K562 (cell line): ENCODE data around the gene PPM1M. TPM values are rescaled to one million over a fixed set of nuclear protein-coding genes. Genes with fewer than 3 reads are reported as not detected.

Source experiments
- ATF7 ChIP-seq: fragments of 450-650 bp; IDR thresholded peaks from 2 replicates; pipeline ENCODE4 v1.7.1; 2014; ENCODE audit warnings: mild to moderate bottlenecking, moderate library complexity
- CREM ChIP-seq: IDR thresholded peaks from 2 replicates; pipeline ENCODE4 v1.6.1; 2014; ENCODE audit warnings: antibody characterized with exemption, low read depth
- DNMT1 ChIP-seq: fragments of 450-650 bp; IDR thresholded peaks from 2 replicates; pipeline ENCODE4 v1.6.1; 2016; ENCODE audit warnings: antibody characterized with exemption, mild to moderate bottlenecking
- ETV5 ChIP-seq: sonication (generic); formaldehyde crosslinking; IDR thresholded peaks from 2 replicates; pipeline ENCODE4 v1.4.0; 2020; ENCODE audit warnings: low read depth, mild to moderate bottlenecking, missing genetic modification reagents
- HDAC6 ChIP-seq: IDR thresholded peaks from 2 replicates; pipeline ENCODE4 v1.6.1; 2012; ENCODE audit warnings: low read depth, mild to moderate bottlenecking, control low read depth, inconsistent platforms, low read length, moderate library complexity
- HNRNPLL ChIP-seq: fragments of 200-400 bp; formaldehyde crosslinking; IDR thresholded peaks from 2 replicates; pipeline ENCODE4 v1.6.1; 2017; ENCODE audit warnings: low read length, low read depth, mild to moderate bottlenecking; ENCODE audit not compliant: poor library complexity, severe bottlenecking
- IRF2 ChIP-seq: sonication (generic); formaldehyde crosslinking; IDR thresholded peaks from 2 replicates; pipeline ENCODE4 v1.8.1; 2022; ENCODE audit warnings: mild to moderate bottlenecking, missing genetic modification reagents
- KAT8 ChIP-seq: fragments of 450-650 bp; IDR thresholded peaks from 2 replicates; pipeline ENCODE4 v1.6.1; 2016; ENCODE audit warnings: low read depth, mild to moderate bottlenecking
- KDM1A ChIP-seq, 2 experiments: fragments of 450-650 bp; IDR thresholded peaks; 2 replicates each; pipeline ENCODE4 v1.6.1; 2016; ENCODE audit warnings: mild to moderate bottlenecking in 2 of 2
- L3MBTL2 ChIP-seq: fragments of 450-650 bp; IDR thresholded peaks from 2 replicates; pipeline ENCODE4 v1.6.1; 2016; ENCODE audit warnings: mild to moderate bottlenecking, moderate library complexity
- MYBL2 ChIP-seq, 2 experiments: fragments of 450-650 bp in 1 of 2; sonication (generic) in 1 of 2; formaldehyde crosslinking in 1 of 2; IDR thresholded peaks; 2 replicates each; pipeline versions ENCODE4 v1.6.1 to v1.8.1; 2017 to 2022; ENCODE audit warnings: borderline replicate concordance in 1 of 2, inconsistent platforms in 1 of 2, low read depth in 1 of 2, mild to moderate bottlenecking in 1 of 2, missing genetic modification reagents in 1 of 2, moderate library complexity in 1 of 2
- NCOA1 ChIP-seq: fragments of 450-650 bp; IDR thresholded peaks from 2 replicates; pipeline ENCODE4 v1.6.1; 2016; ENCODE audit warnings: low read depth
- NCOA6 ChIP-seq: fragments of 450-650 bp; IDR thresholded peaks from 2 replicates; pipeline ENCODE4 v1.6.1; 2017; ENCODE audit warnings: mild to moderate bottlenecking
- PCBP1 ChIP-seq: fragments of 200-400 bp; formaldehyde crosslinking; IDR thresholded peaks from 2 replicates; pipeline ENCODE4 v1.6.1; 2018; ENCODE audit warnings: mild to moderate bottlenecking, low read depth, low read length; ENCODE audit not compliant: poor library complexity, severe bottlenecking
- PPARD ChIP-seq: fragments of 250-450 bp; sonication (Bioruptor Pico); IDR thresholded peaks from 2 replicates; pipeline ENCODE4 v1.8.0; 2022; ENCODE audit warnings: inconsistent platforms, mild to moderate bottlenecking, moderate library complexity
- SMARCE1 ChIP-seq: fragments of 450-650 bp; IDR thresholded peaks from 2 replicates; pipeline ENCODE4 v1.7.1; 2016; ENCODE audit warnings: mild to moderate bottlenecking
- SMC3 ChIP-seq: conservative IDR thresholded peaks from 2 replicates; pipeline ENCODE4 v1.6.1; 2011; ENCODE audit warnings: low read depth, low read length, improper control_type of control experiment; ENCODE audit not compliant: insufficient read depth
- SNRNP70 ChIP-seq: fragments of 200-400 bp; formaldehyde crosslinking; optimal IDR thresholded peaks from 2 replicates; pipeline ENCODE3; 2017; ENCODE audit warnings: low read depth, low read length
- TAF1 ChIP-seq: IDR thresholded peaks from 2 replicates; pipeline ENCODE4 v1.6.1; 2011; ENCODE audit warnings: mild to moderate bottlenecking, low read length, moderate library complexity; ENCODE audit not compliant: insufficient read depth, control insufficient read depth, severe bottlenecking; ENCODE audit errors: extremely low read depth
- ZFP30 ChIP-seq: fragments of 250-450 bp; sonication (Bioruptor Pico); IDR thresholded peaks from 2 replicates; pipeline ENCODE4 v1.8.0; 2022; ENCODE audit warnings: moderate library complexity, mild to moderate bottlenecking, inconsistent platforms, borderline replicate concordance
- ZFPM2 ChIP-seq: fragments of 250-450 bp; sonication (Bioruptor Pico); IDR thresholded peaks from 2 replicates; pipeline ENCODE4 v1.5.1; 2022; ENCODE audit warnings: mild to moderate bottlenecking
- ZNF184 ChIP-seq: sonication (generic); formaldehyde crosslinking; IDR thresholded peaks from 2 replicates; pipeline ENCODE4 v1.5.0; 2020; ENCODE audit warnings: missing genetic modification reagents
- ZNF41 ChIP-seq: fragments of 250-450 bp; sonication (Bioruptor Pico); conservative IDR thresholded peaks from 2 replicates; pipeline ENCODE4 v1.4.0; 2020; ENCODE audit warnings: mild to moderate bottlenecking
- ZNF444 ChIP-seq: fragments of 250-450 bp; sonication (Bioruptor Pico); IDR thresholded peaks from 2 replicates; pipeline ENCODE4 v1.4.0; 2020; ENCODE audit warnings: mild to moderate bottlenecking, moderate library complexity
- ZNF766 ChIP-seq: fragments of 200-800 bp; sonication (Bioruptor generic); conservative IDR thresholded peaks from 2 replicates; pipeline ENCODE4 v1.6.1; 2016; ENCODE audit warnings: missing genetic modification characterization, missing compliant biosample characterization
- polyA plus RNA-seq, 8 experiments: library from polyadenylated mRNA; depleted of rRNA in 4 of 8; stranded (reverse) in 5 of 8; unstranded in 3 of 8; fragments of >200 nt; fragmentation: Nextera tagmentation in 2 of 8; fragmentation: Illumina TruSeq in 1 of 8; extraction: Ambion mirVana in 2 of 8; extraction: Trizol in 1 of 8; gene quantifications; 2 replicates each; pipeline versions ENCODE4 v1.2.1 to v1.2.3, GENCODE V29; 2011 to 2014; ENCODE audit warnings: inconsistent platforms in 1 of 8, missing spikeins in 1 of 8
- total RNA-seq, 7 experiments: library from RNA; depleted of rRNA in 6 of 7; stranded (reverse); fragments of >200 nt in 6 of 7; fragmentation: Illumina TruSeq in 2 of 7; extraction: Trizol in 2 of 7; gene quantifications; 2 replicates each; pipeline versions ENCODE4 v1.2.1 to v1.2.3, GENCODE V29; 2011 to 2021; ENCODE audit warnings: low replicate concordance in 1 of 7
- TF ChIP-seq, protein P1 (sequence below), 2 experiments: fragments of 250-450 bp in 1 of 2; fragments of 450-650 bp in 1 of 2; sonication (Bioruptor Pico) in 1 of 2; IDR thresholded peaks; 2 replicates each; pipeline versions ENCODE4 v1.6.1 to v1.8.0; 2016 to 2021; ENCODE audit warnings: mild to moderate bottlenecking in 2 of 2, moderate library complexity in 2 of 2, missing compliant biosample characterization in 1 of 2, missing genetic modification characterization in 1 of 2
- TF ChIP-seq, protein P2 (sequence below): sonication (generic); formaldehyde crosslinking; IDR thresholded peaks from 2 replicates; pipeline ENCODE4 v1.8.0; 2022; ENCODE audit warnings: missing genetic modification reagents, mild to moderate bottlenecking, moderate library complexity, borderline replicate concordance

Gene PPM1M
- total and polyA plus RNA-seq, 9 of the 15 experiments (the other 6 are each of a cell fraction or from before 2014, with no cell fraction given): 1.4 to 9.2 (median 4.4) TPM

DNA sequence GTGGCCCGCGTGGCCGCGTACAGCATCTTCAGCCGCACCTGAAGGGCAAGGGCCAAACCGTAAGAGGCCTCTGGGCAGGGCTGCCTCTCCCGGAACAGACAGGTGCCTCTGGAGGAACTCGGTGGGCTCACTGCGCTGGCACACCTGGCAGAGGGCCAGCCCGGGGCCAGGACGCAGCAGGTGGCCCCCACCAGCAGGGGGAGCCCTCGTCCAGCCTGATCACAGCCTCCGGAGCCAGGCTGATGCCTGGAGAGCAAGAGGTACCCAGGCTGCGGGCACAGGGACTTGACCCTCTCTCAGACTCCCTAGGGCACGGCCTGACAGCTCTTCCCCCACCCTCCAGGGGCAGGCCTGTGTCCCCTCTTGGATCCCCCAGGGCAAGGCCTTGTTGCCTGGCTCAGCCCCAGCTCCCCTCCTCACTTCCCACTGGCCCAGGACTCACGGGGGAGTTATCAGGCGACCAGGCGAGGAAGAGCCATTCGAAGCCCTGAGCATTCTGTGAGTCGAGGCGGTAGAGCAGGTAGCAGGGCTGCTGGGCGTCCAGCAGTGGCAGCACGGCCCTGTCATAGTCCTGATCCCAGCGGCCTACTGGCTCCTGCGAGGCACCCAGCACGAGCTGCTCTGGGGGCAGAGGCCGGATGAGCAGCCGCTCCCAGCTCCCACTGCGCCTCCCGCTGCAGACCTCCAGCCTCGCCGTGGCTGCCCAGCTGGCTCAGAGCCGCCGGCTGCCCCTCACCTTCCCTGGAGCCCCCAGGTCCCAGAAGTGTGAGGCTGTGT, 13.9 kb upstream of the PPM1M start (continued):
- TF ChIP-seq IRF2 (CRISPR knock-in tag) (no peak), HNRNPLL (no peak), PPARD (no peak), SNRNP70 (no peak), DNMT1 (no peak), CREM (0 out of 2 replicates have a peak, but pooled peaks have one; percentile 29), KAT8 (no peak), SMARCE1 (no peak), ZNF444 (CRISPR knock-in tag) (no peak), ZNF184 (CRISPR knock-in tag) (no peak), ZNF41 (CRISPR knock-in tag) (no peak), L3MBTL2 (no peak), ZNF766 (no peak), HDAC6 (no peak), ETV5 (CRISPR knock-in tag) (no peak), ATF7 (no peak), TAF1 (no peak), PCBP1 (no peak), ZFPM2 (CRISPR knock-in tag) (no peak), KDM1A (IDR thresholded peaks at IDR 0.05) (no peak), NCOA6 (no peak), NCOA1 (no peak), SMC3 (peak; percentile 59), ZFP30 (CRISPR knock-in tag) (no peak), MYBL2 (IDR thresholded peaks at IDR 0.05; ENCODE audit: low read depth) (no peak), MYBL2 (CRISPR knock-in tag; IDR thresholded peaks at IDR 0.05; ENCODE audit: borderline replicate concordance) (no peak)
- TF ChIP-seq, protein P1, sequence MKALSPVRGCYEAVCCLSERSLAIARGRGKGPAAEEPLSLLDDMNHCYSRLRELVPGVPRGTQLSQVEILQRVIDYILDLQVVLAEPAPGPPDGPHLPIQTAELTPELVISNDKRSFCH (CRISPR knock-in tag; IDR thresholded peaks at IDR 0.05): no peak
- TF ChIP-seq, protein P1 (tag; IDR thresholded peaks at IDR 0.05): no peak
- TF ChIP-seq, protein P2, sequence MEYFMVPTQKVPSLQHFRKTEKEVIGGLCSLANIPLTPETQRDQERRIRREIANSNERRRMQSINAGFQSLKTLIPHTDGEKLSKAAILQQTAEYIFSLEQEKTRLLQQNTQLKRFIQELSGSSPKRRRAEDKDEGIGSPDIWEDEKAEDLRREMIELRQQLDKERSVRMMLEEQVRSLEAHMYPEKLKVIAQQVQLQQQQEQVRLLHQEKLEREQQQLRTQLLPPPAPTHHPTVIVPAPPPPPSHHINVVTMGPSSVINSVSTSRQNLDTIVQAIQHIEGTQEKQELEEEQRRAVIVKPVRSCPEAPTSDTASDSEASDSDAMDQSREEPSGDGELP (CRISPR knock-in tag): peak; percentile 57; the same call in 1 of the 2 replicates
